HCT116 (cell line): ENCODE measurements around the gene SLC34A3.

ENCODE experiments used
- EZH2 ChIP-seq: fragments of 200-600 bp; sonication (generic); IDR thresholded peaks from 2 replicates; pipeline ENCODE4 v1.6.1; 2017; ENCODE audit warnings: antibody characterized with exemption, mixed run types
- REST ChIP-seq: IDR thresholded peaks from 2 replicates; pipeline ENCODE4 v1.6.1; 2012; ENCODE audit warnings: low read depth
- YY1 ChIP-seq: IDR thresholded peaks from 2 replicates; pipeline ENCODE4 v1.6.1; 2011; ENCODE audit warnings: low read length, low read depth, moderate library complexity, mild to moderate bottlenecking; ENCODE audit not compliant: insufficient replicate concordance; ENCODE audit errors: extremely low read depth
- TF ChIP-seq, protein P1 (sequence below), 3 experiments: fragments of 200-600 bp in 1 of 3; sonication (generic) in 1 of 3; IDR thresholded peaks in 2 of 3; conservative IDR thresholded peaks in 1 of 3; 2 replicates each; pipeline ENCODE4 v1.5.1; 2012 to 2017; ENCODE audit warnings: low read depth in 2 of 3, low read length in 2 of 3, antibody characterized with exemption in 1 of 3, borderline replicate concordance in 1 of 3, control low read depth in 1 of 3, mild to moderate bottlenecking in 1 of 3, mixed read lengths in 1 of 3, mixed run types in 1 of 3, moderate library complexity in 1 of 3; ENCODE audit not compliant: insufficient read depth in 1 of 3

DNA sequence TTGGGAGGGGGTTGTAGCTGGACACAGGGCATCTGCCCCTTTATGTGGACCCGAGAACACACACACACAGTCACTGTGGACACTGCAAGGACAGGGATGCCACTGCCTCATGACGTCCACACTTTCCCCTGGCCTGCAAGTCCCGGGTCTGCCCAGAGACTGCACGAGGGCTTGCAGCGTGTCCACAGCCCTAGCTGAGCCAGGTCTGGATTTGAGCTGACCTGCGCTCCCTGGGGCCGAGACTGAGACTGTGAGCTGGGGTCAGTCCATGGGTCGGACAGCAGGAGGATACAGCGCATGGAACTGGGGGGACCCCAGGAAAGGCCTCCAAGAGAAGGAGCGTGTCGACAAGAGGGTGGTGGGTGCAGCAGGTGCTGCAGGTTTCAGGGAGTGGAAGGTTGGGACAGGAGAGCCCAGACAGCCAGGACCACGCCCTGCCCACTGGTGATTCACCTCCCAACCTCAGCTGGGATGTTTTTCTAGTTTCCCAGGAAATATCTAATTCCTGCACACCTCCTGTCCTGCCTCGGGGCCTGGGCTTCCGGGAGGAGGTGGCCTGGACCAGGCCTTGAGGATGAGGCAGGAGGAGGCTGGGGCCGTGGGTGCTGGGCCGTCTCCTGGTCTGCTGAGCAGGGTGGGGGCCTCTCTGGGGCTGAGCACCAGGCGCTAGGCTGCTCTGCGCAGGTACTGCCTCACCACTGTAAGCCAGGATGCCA, 4.2 kb upstream of the SLC34A3 start:
- TF ChIP-seq YY1 (no peak), EZH2 (no peak), REST (no peak)
- TF ChIP-seq, protein P1, sequence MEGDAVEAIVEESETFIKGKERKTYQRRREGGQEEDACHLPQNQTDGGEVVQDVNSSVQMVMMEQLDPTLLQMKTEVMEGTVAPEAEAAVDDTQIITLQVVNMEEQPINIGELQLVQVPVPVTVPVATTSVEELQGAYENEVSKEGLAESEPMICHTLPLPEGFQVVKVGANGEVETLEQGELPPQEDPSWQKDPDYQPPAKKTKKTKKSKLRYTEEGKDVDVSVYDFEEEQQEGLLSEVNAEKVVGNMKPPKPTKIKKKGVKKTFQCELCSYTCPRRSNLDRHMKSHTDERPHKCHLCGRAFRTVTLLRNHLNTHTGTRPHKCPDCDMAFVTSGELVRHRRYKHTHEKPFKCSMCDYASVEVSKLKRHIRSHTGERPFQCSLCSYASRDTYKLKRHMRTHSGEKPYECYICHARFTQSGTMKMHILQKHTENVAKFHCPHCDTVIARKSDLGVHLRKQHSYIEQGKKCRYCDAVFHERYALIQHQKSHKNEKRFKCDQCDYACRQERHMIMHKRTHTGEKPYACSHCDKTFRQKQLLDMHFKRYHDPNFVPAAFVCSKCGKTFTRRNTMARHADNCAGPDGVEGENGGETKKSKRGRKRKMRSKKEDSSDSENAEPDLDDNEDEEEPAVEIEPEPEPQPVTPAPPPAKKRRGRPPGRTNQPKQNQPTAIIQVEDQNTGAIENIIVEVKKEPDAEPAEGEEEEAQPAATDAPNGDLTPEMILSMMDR (IDR thresholded peaks at IDR 0.05 in 2 of 3, conservative IDR thresholded peaks at IDR 0.05 in 1 of 3; ENCODE audit: borderline replicate concordance in 1 of 3, insufficient read depth in 1 of 3, low read depth in 2 of 3, low read length in 2 of 3): no peak
